Measurements from ENCODE around the gene CAPN5. TPM values are rescaled to one million over a fixed set of nuclear protein-coding genes. Genes with fewer than 3 reads are reported as not detected.
"Not testable (repeated sequence)": the region's sequence is repeated elsewhere in the genome, so short reads cannot be mapped to it uniquely, and the experiment has no call there.

Gene CAPN5
- total RNA-seq, 1 experiment from 2014 or later = 13.1 TPM

GRCh38 chr11:77042111-77042726 lies 24.6 kb upstream of the CAPN5 start:
- no peak for DNase-seq (ENCODE audit: low read depth)

GRCh38 chr11:77044356-77044755 lies 22.4 kb upstream of the CAPN5 start:
- DNase-seq (ENCODE audit: low read depth) = no peak

- no peak for DNase-seq (ENCODE audit: low read depth)
Measured at GRCh38 chr11:77044886-77045285, 21.9 kb upstream of the CAPN5 start.

- DNase-seq (ENCODE audit: low read depth) = peak; percentile 26
Measured at GRCh38 chr11:77046060-77046501, 20.7 kb upstream of the CAPN5 start.

GRCh38 chr11:77047007-77047927 lies 19.5 kb upstream of the CAPN5 start:
- DNase-seq (ENCODE audit: low read depth) = peak; percentile 95

GRCh38 chr11:77047928-77048446 lies 18.8 kb upstream of the CAPN5 start:
- DNase-seq (ENCODE audit: low read depth) = not testable (repeated sequence)

- DNase-seq (ENCODE audit: low read depth) = no peak
Measured at GRCh38 chr11:77049026-77049425, 17.7 kb upstream of the CAPN5 start.

GRCh38 chr11:77051511-77051910 lies 15.3 kb upstream of the CAPN5 start:
- no peak for DNase-seq (ENCODE audit: low read depth)

- no peak for DNase-seq (ENCODE audit: low read depth)
Measured at GRCh38 chr11:77052518-77052917, 14.3 kb upstream of the CAPN5 start.

GRCh38 chr11:77053217-77054015 lies 13.4 kb upstream of the CAPN5 start:
- DNase-seq (ENCODE audit: low read depth) = no peak

GRCh38 chr11:77054084-77054483 lies 12.7 kb upstream of the CAPN5 start:
- no peak for DNase-seq (ENCODE audit: low read depth)

- DNase-seq (ENCODE audit: low read depth) = peak; percentile 28
Measured at GRCh38 chr11:77055101-77055561, 11.6 kb upstream of the CAPN5 start.

- DNase-seq (ENCODE audit: low read depth) = no peak
Measured at GRCh38 chr11:77055913-77056312, 10.9 kb upstream of the CAPN5 start.

GRCh38 chr11:77056814-77057402 lies 9.9 kb upstream of the CAPN5 start:
- no peak for DNase-seq (ENCODE audit: low read depth)

- DNase-seq (ENCODE audit: low read depth) = no peak
Measured at GRCh38 chr11:77057938-77058474, 8.8 kb upstream of the CAPN5 start.

- no peak for DNase-seq (ENCODE audit: low read depth)
Measured at GRCh38 chr11:77058900-77059299, 7.9 kb upstream of the CAPN5 start.

- DNase-seq (ENCODE audit: low read depth) = no peak
Measured at GRCh38 chr11:77059806-77060205, 7.0 kb upstream of the CAPN5 start.

GRCh38 chr11:77060234-77060633 lies 6.5 kb upstream of the CAPN5 start:
- DNase-seq (ENCODE audit: low read depth) = no peak

GRCh38 chr11:77061258-77061657 lies 5.5 kb upstream of the CAPN5 start:
- not testable (repeated sequence) for DNase-seq (ENCODE audit: low read depth)

GRCh38 chr11:77062924-77063323 lies 3.8 kb upstream of the CAPN5 start:
- DNase-seq (ENCODE audit: low read depth) = no peak

- no peak for DNase-seq (ENCODE audit: low read depth)
Measured at GRCh38 chr11:77063407-77063806, 3.4 kb upstream of the CAPN5 start.
